ENCODE measurements around the gene NCMAP.

NCMAP gene

GRCh38 chr1:24553931-24554330 is 2.0 kb upstream of the NCMAP start:
- no peak for TF ChIP-seq CTCF (IDR thresholded peaks at IDR 0.05; ENCODE audit: control extremely low read depth, extremely low read depth, low read depth, missing control alignments)
- CTCF ChIA-PET, result no interaction called here
- POLR2A ChIA-PET, result no interaction called here
- no peak for DNase-seq (ENCODE audit: extremely low spot score)

- POLR2A ChIA-PET, result no interaction called here
- DNase-seq (ENCODE audit: extremely low spot score), result no peak
- TF ChIP-seq CTCF (IDR thresholded peaks at IDR 0.05; ENCODE audit: control extremely low read depth, extremely low read depth, low read depth, missing control alignments), result no peak
- CTCF ChIA-PET, result interaction anchor here (0.8 kb wide), 1 partner anchor 13 kb away, joined by 3 read pairs; no protein-coding TSS in a partner anchor
Measured at GRCh38 chr1:24554714-24555113, 1.2 kb upstream of the NCMAP start.

GRCh38 chr1:24556414-24556795 is 518 bp downstream of the NCMAP start:
- no peak for DNase-seq (ENCODE audit: extremely low spot score)
- ChIA-PET POLR2A (no interaction called here), CTCF (no interaction called here)
- no peak for TF ChIP-seq CTCF (IDR thresholded peaks at IDR 0.05; ENCODE audit: control extremely low read depth, extremely low read depth, low read depth, missing control alignments)

GRCh38 chr1:24557220-24557619 is 1.3 kb downstream of the NCMAP start:
- ChIA-PET POLR2A (no interaction called here), CTCF (interaction anchor here (1.0 to 1.5 kb wide), 3 partner anchors 10 to 42 kb away, joined by 3 to 7 read pairs (median 3); no protein-coding TSS in a partner anchor)
- no peak for TF ChIP-seq CTCF (IDR thresholded peaks at IDR 0.05; ENCODE audit: control extremely low read depth, extremely low read depth, low read depth, missing control alignments)
- no peak for DNase-seq (ENCODE audit: extremely low spot score)

- no peak for TF ChIP-seq CTCF (IDR thresholded peaks at IDR 0.05; ENCODE audit: control extremely low read depth, extremely low read depth, low read depth, missing control alignments)
- no peak for DNase-seq (ENCODE audit: extremely low spot score)
- CTCF ChIA-PET, result interaction anchor here (0.9 to 1.5 kb wide), 4 partner anchors 10 to 65 kb away, joined by 3 to 7 read pairs (median 3); no protein-coding TSS in a partner anchor
- POLR2A ChIA-PET, result no interaction called here
Measured at GRCh38 chr1:24557711-24558131, 1.8 kb downstream of the NCMAP start.

- DNase-seq (ENCODE audit: extremely low spot score), result no peak
- TF ChIP-seq CTCF (IDR thresholded peaks at IDR 0.05; ENCODE audit: control extremely low read depth, extremely low read depth, low read depth, missing control alignments), result no peak
- CTCF ChIA-PET, result interaction anchor here (0.9 to 1.5 kb wide), 4 partner anchors 11 to 66 kb away, joined by 3 to 7 read pairs (median 3); no protein-coding TSS in a partner anchor
- POLR2A ChIA-PET, result no interaction called here
Measured at GRCh38 chr1:24558455-24558854, 2.6 kb downstream of the NCMAP start.

All from GM10248 (cell line).